Tibial artery (tissue), 4 donors: ENCODE results near the gene RFX1.

ENCODE experiments used
- DNase-seq, 2 donors: peaks; one replicate each; pipeline ENCODE4 v3.0.0-alpha.2; 2019
- H3K27ac ChIP-seq, 2 donors: fragments of 200-600 bp; sonication (generic) in 1 of 2; 1 replicate in 1 of 2; 2 replicates in 1 of 2; pipeline ENCODE4 v1.5.1; 2018 to 2019; ENCODE audit warnings: mild to moderate bottlenecking in 1 of 2
- H3K27me3 ChIP-seq, 2 donors: fragments of 200-600 bp; sonication (generic) in 1 of 2; one replicate each; pipeline versions ENCODE4 v1.5.1 to v1.6.0; 2016 to 2019
- H3K36me3 ChIP-seq, 3 donors: fragments of 200-600 bp; sonication (generic) in 2 of 3; one replicate each; pipeline ENCODE4 v1.5.1; 2016 to 2019; ENCODE audit warnings: mild to moderate bottlenecking in 2 of 3
- H3K4me1 ChIP-seq, 4 donors: fragments of 200-600 bp; sonication (generic) in 2 of 4; 1 replicate in 3 of 4; 2 replicates in 1 of 4; pipeline ENCODE4 v1.5.1; 2016 to 2019
- H3K4me3 ChIP-seq, 2 donors: fragments of 200-600 bp; sonication (generic) in 1 of 2; 1 replicate in 1 of 2; 2 replicates in 1 of 2; pipeline ENCODE4 v1.5.1; 2018 to 2019; ENCODE audit warnings: mild to moderate bottlenecking in 2 of 2
- H3K9me3 ChIP-seq, 3 donors: fragments of 200-600 bp; sonication (generic) in 1 of 3; one replicate each; pipeline ENCODE4 v1.5.1; 2016 to 2019
- CTCF ChIP-seq, 2 experiments: fragments of 200-600 bp in 1 of 2; fragments of 450-650 bp in 1 of 2; IDR thresholded peaks; one replicate each; pipeline ENCODE4 v1.5.1; 2017 to 2019; ENCODE audit warnings: antibody characterized with exemption in 2 of 2, mild to moderate bottlenecking in 1 of 2, moderate library complexity in 1 of 2
- intact Hi-C: fragments of 100-400 bp; cut with DNase I; formaldehyde crosslinking; loops from one replicate; pipeline ENCODE4 v1.15.0; 2023; ENCODE audit warnings: low total_unique reads

RFX1 gene

DNA sequence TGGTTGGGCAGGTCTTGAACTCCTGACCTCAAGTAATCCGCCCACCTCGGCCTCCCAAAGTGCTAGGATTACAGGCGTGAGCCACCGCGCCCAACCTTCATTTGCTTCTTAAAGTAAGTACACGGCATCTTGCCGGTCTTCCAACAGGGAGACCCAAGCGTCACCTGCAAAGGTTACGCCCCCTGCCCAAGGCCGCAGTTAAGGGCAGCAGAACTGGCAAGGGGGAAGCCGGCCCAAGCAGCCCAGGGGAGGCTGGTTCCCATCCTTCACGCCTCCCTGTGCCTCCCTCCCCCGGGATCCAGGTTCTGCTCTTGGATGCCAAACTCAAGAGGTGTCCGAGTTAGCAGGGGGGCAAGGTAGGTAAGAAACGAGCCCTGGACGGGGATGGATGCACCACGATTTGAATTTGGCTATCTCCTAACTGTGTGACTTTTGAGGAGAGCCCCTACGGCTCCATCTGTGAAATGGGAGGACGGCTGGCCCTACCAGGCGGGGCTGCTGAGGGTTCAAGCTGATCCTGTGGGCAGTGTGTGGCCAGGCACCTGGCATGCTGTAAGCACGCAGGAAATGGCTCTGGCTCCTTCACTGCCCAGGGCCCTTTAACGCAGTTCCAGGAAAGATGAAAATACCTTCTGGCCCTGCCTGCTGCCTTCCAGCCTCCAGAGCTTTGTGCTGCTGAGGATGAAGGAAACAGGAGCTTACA lies 9.0 kb downstream of the RFX1 start:
- DNase-seq: no peak
- peaks cover 0 to 23% (median 15%) of the 10 kb centered on the region in 3 donors for H3K36me3 ChIP-seq

GRCh38 chr19:13995878-13996765 lies 10.0 kb downstream of the RFX1 start:
- no peak for DNase-seq
- Histone ChIP-seq H3K4me1 (no peaks in the 10 kb centered on the region), H3K27ac (no peak overlapping the region), H3K4me3 (no peak overlapping the region), H3K27me3 (no peaks in the 10 kb centered on the region), H3K9me3 (peaks cover 0 to 7% (median 0%) of the 10 kb centered on the region in 3 donors), H3K36me3 (peaks cover 0 to 26% (median 24%) of the 10 kb centered on the region in 3 donors)
- intact Hi-C loops: no loop called here
- TF ChIP-seq CTCF (IDR thresholded peaks at IDR 0.05): no peak

More for the DNA sequence above, 9.0 kb downstream of the RFX1 start:
- no peak for TF ChIP-seq CTCF (IDR thresholded peaks at IDR 0.05)
- Histone ChIP-seq H3K9me3 (peaks cover 0 to 7% (median 0%) of the 10 kb centered on the region in 3 donors), H3K4me3 (no peak overlapping the region), H3K27me3 (no peaks in the 10 kb centered on the region), H3K27ac (no peak overlapping the region), H3K4me1 (peaks cover 0 to 3% (median 1%) of the 10 kb centered on the region in 4 donors)
- intact Hi-C loops: no loop called here

- TF ChIP-seq CTCF (IDR thresholded peaks at IDR 0.05): no peak
- Histone ChIP-seq H3K9me3 (peaks cover 0 to 7% (median 0%) of the 10 kb centered on the region in 3 donors), H3K36me3 (peaks cover 0 to 28% (median 26%) of the 10 kb centered on the region in 3 donors), H3K4me3 (no peak overlapping the region), H3K27ac (no peak overlapping the region), H3K4me1 (no peaks in the 10 kb centered on the region), H3K27me3 (no peaks in the 10 kb centered on the region)
- intact Hi-C loops: no loop called here
- DNase-seq: peak in 1 of 2 donors; percentile 45
Observed at GRCh38 chr19:13995017-13995728, 10.9 kb downstream of the RFX1 start.

DNA sequence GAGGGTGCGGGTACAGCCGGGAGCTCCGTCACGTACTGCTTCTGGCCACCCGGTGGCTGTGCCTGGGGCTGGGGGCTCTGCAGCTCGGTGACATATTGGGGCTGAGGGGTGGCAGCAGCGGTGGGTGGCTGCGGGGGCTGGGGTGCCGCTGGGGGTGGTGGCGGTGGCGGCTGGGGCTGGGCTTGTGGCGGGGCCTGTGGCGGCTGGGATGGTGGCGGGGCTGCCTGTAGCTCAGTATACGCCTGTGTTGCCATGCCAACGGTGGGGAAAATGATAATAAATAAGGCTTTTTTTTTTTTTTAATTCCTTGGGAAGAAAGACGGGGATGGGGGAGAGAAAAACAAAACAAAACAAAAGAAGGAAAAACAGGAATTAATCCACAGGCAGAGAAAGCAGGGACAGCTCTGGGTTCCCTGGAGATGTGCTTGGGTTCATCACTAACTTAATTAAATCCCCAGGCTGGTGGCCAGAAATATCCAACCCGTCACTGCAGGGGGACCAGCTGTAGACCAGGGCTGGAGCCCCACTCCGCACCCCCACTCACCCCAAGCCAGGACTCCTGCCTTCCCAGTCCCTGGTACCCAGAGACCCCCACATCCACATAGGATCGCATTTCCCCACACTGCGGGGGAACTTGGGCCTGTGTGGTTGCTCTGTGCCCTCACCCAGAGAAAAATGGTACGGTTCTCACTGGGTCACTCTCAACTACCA lies 12.4 kb downstream of the RFX1 start:
- no peak overlapping the region for H3K27ac ChIP-seq
- H3K36me3 ChIP-seq: peaks cover 0 to 39% (median 22%) of the 10 kb centered on the region in 3 donors
- no peak for DNase-seq

More for the DNA sequence above, 12.4 kb downstream of the RFX1 start:
- no peaks in the 10 kb centered on the region for H3K27me3 ChIP-seq
- no peak overlapping the region for H3K4me3 ChIP-seq
- peaks cover 0 to 2% (median 0%) of the 10 kb centered on the region in 3 donors for H3K9me3 ChIP-seq
- H3K4me1 ChIP-seq: no peaks in the 10 kb centered on the region
- intact Hi-C loops: no loop called here
- no peak for TF ChIP-seq CTCF (IDR thresholded peaks at IDR 0.05)
